ENCODE data around the gene SPIRE2. TPM values are rescaled to one million over a fixed set of nuclear protein-coding genes. Genes with fewer than 3 reads are reported as not detected.
A peak's percentile ranks its signal among the peaks of the same experiment; 100 is the strongest.

Gene SPIRE2
- total and polyA plus RNA-seq, 2 of the 13 experiments (the other 11 are each of a cell fraction or from before 2014, with no cell fraction given), result 13.3 to 37.5 TPM

DNA sequence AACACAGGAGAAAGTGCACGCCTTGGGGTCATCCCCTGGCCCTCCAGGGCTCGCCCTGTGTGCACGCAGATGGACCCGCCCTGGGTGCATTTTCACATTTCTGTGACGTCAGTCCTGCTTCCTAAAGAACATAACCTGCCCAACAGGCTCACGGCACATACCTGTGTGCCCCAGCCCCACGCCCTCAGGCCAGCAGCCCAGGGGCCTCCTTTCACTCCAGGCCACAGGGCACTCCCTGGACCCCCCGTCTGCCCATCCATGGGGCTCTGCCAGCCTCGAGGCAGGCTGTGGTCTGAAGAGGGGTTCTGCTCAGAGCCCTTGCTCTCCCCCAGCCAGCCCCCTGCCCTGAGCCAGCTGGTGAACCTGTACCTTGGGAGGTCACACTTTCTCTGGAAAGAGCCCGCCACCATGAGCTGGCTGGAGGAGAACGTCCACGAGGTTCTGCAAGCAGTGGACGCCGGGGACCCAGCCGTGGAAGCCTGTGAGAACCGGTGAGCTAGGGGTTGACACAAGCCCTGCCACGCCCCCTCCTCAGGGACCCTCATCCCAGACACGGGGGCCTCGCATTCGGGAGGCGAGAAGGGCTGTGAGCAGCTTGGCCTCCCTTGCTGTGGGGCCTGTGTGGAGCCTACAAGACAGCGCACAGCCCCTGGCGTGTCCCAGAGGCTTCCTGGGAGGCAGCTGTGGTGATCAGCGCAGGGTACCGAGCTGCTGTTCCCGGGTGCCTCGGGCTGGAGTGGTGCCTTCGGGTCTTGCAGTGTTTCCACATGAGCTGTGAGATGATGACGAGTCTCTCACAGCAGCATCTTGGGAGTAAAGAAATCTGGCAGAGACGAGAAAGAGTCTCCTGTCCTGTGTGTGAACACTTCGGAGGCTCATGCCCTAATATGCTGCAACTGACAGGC, 76.6 kb downstream of the SPIRE2 start:
- no peak overlapping the region for H3K9ac ChIP-seq (ENCODE audit: insufficient read depth, low read depth, low read length)
- H3K27me3 ChIP-seq (ENCODE audit: control insufficient read depth in 1 of 2, insufficient read depth in 2 of 2, low read length in 2 of 2), result no peaks in the 10 kb centered on the region
- no peaks in the 10 kb centered on the region for H3K4me1 ChIP-seq (ENCODE audit: insufficient read depth, low read length)
- peak; percentile 8; the same call in 2 of the 3 replicates for ATAC-seq
- H3K4me2 ChIP-seq (ENCODE audit: low read depth, low read length), result no peak overlapping the region
- no peaks in the 10 kb centered on the region for H4K20me1 ChIP-seq (ENCODE audit: insufficient read depth, low read length)
- H3K27ac ChIP-seq (ENCODE audit: extremely low read length, insufficient read depth, low read length), result no peak overlapping the region
- ChIA-PET POLR2A (interaction anchor here (1.2 to 1.6 kb wide), 2 partner anchors 11 to 17 kb away, joined by 3 read pairs; no protein-coding TSS in a partner anchor), CTCF (ENCODE audit: low intra/inter-chr PET ratio, low total read pairs) (no interaction called here)
- H2AFZ ChIP-seq (ENCODE audit: low read length), result no peak overlapping the region
- no peak for FAIRE-seq
- in situ Hi-C loops (cut with HindIII; ENCODE audit: extremely low pct_ligation_motif_present, low pct_unique_long_range_greater_than_20kb), result no loop called here
- no peaks in the 10 kb centered on the region for H3K9me3 ChIP-seq (ENCODE audit: low read length)
- 96% methylated on average over 31 of the region's 31 CpGs for WGBS (ENCODE audit: low lambda C conversion rate)
- BruUV-seq (replicated peaks), result no TSS peak
- intact Hi-C loops (cut with micrococcal nuclease; ENCODE audit: unreplicated experiment), result no loop called here
- peaks cover 35 to 58% of the 10 kb centered on the region in 2 experiments for H3K36me3 ChIP-seq (replicated peaks in 1 of 2; ENCODE audit: control insufficient read depth in 1 of 2, insufficient read depth in 2 of 2, low read length in 2 of 2)
- no peak overlapping the region for H3K4me3 ChIP-seq (replicated peaks in 1 of 3; ENCODE audit: insufficient read depth in 1 of 3, low read depth in 2 of 3, low read length in 3 of 3)
- DNase-seq (ENCODE audit: low spot score), result no peak
- H3K79me2 ChIP-seq (ENCODE audit: insufficient read depth, low read length), result no peaks in the 10 kb centered on the region
- TF ChIP-seq AGO2 (optimal IDR thresholded peaks at IDR 0.05; ENCODE audit: low read depth, low read length) (peak; percentile 93), SP5 (CRISPR knock-in tag; IDR thresholded peaks at IDR 0.05; ENCODE audit: borderline replicate concordance, low read depth) (no peak), YY1 (IDR thresholded peaks at IDR 0.05; ENCODE audit: insufficient read depth, insufficient replicate concordance, low read depth, low read length) (no peak), AKAP8 (CRISPR knock-in tag; IDR thresholded peaks at IDR 0.05) (peak; percentile 75; the same call in 1 of the 2 replicates), POLR2A (IDR thresholded peaks at IDR 0.05; ENCODE audit: insufficient read depth in 1 of 2, low read depth in 2 of 2, low read length in 2 of 2) (peak in 1 of 2 experiments; percentile 35; a peak in 1 of 4 replicates)

GRCh38 chr16:89905511-89906139, 77.3 kb downstream of the SPIRE2 start:
- no peaks in the 10 kb centered on the region for H3K79me2 ChIP-seq (ENCODE audit: insufficient read depth, low read length)
- H3K9ac ChIP-seq (ENCODE audit: insufficient read depth, low read depth, low read length), result no peak overlapping the region
- intact Hi-C loops (cut with micrococcal nuclease; ENCODE audit: unreplicated experiment), result no loop called here
- TF ChIP-seq ZFP37 (CRISPR knock-in tag; IDR thresholded peaks at IDR 0.05; ENCODE audit: borderline replicate concordance) (no peak), AGO2 (optimal IDR thresholded peaks at IDR 0.05; ENCODE audit: low read depth, low read length) (peak; percentile 14)
- no peaks in the 10 kb centered on the region; the same call in 1 of the 2 replicates for H3K4me1 ChIP-seq (ENCODE audit: insufficient read depth, low read length)
- H2AFZ ChIP-seq (ENCODE audit: low read length), result no peak overlapping the region
- ATAC-seq, result no peak
- no peaks in the 10 kb centered on the region for H3K27me3 ChIP-seq (ENCODE audit: control insufficient read depth in 1 of 2, insufficient read depth in 2 of 2, low read length in 2 of 2)
- POLR2A ChIA-PET, result interaction anchor here (1.2 to 8.1 kb wide), 4 partner anchors 13 to 32 kb away, joined by 3 to 78 read pairs (median 17); partner anchors contain the start of genes MC1R, TCF25 and TUBB3
- no peaks in the 10 kb centered on the region for H3K9me3 ChIP-seq (ENCODE audit: low read length)
- BruUV-seq (replicated peaks), result no TSS peak
- 99% methylated on average over 22 of the region's 23 CpGs for WGBS (ENCODE audit: low lambda C conversion rate)
- in situ Hi-C loops (cut with HindIII; ENCODE audit: extremely low pct_ligation_motif_present, low pct_unique_long_range_greater_than_20kb), result no loop called here
- no peak for FAIRE-seq
- H3K4me3 ChIP-seq (replicated peaks in 1 of 3; ENCODE audit: insufficient read depth in 1 of 3, low read depth in 2 of 3, low read length in 3 of 3), result no peak overlapping the region
- H3K36me3 ChIP-seq (replicated peaks in 1 of 2; ENCODE audit: control insufficient read depth in 1 of 2, insufficient read depth in 2 of 2, low read length in 2 of 2), result peaks cover 31 to 51% of the 10 kb centered on the region in 2 experiments
- DNase-seq (ENCODE audit: low spot score), result no peak
- H3K4me2 ChIP-seq (ENCODE audit: low read depth, low read length), result no peak overlapping the region
- CTCF ChIA-PET (ENCODE audit: low intra/inter-chr PET ratio, low total read pairs), result no interaction called here
- no peaks in the 10 kb centered on the region; the same call in 1 of the 2 replicates for H4K20me1 ChIP-seq (ENCODE audit: insufficient read depth, low read length)
- H3K27ac ChIP-seq (ENCODE audit: extremely low read length, insufficient read depth, low read length), result no peak overlapping the region

Measured in HepG2 (cell line).